Keratinocyte (primary cell): ENCODE results near the gene RXRA. TPM values are rescaled to one million over a fixed set of nuclear protein-coding genes. Genes with fewer than 3 reads are reported as not detected.

Experiments
- DNase-seq: peaks from one replicate; pipeline ENCODE4 v3.0.0-alpha.2; 2011; ENCODE audit warnings: low read depth, missing footprints, low spot score
- FAIRE-seq: peaks from 2 replicates; lab custom pipeline; 2011; peaks lifted over from hg19 to GRCh38; lab: Jason Lieb, UNC
- H2AFZ ChIP-seq: 2 replicates; pipeline ENCODE4 v1.6.0; 2012; ENCODE audit warnings: low read length, control low read depth, inconsistent platforms; ENCODE audit not compliant: control insufficient read depth
- H3K27ac ChIP-seq: 2 replicates; pipeline ENCODE4 v1.5.1; 2011; ENCODE audit warnings: low read length; ENCODE audit not compliant: control insufficient read depth, insufficient read depth
- H3K27me3 ChIP-seq: 3 replicates; pipeline ENCODE4 v1.6.0; 2011; ENCODE audit warnings: low read length; ENCODE audit not compliant: control insufficient read depth, insufficient read depth; ENCODE audit errors: extremely low read depth
- H3K36me3 ChIP-seq, 2 experiments: 2 replicates in 1 of 2; 3 replicates in 1 of 2; pipeline ENCODE4 v1.5.1; 2011; ENCODE audit warnings: low read length in 2 of 2, mild to moderate bottlenecking in 1 of 2; ENCODE audit not compliant: control insufficient read depth in 2 of 2, insufficient read depth in 2 of 2; ENCODE audit errors: extremely low read depth in 1 of 2
- H3K4me1 ChIP-seq: 3 replicates; pipeline ENCODE4 v1.5.1; 2011; ENCODE audit warnings: low read length; ENCODE audit not compliant: control insufficient read depth, insufficient read depth; ENCODE audit errors: extremely low read depth
- H3K4me2 ChIP-seq: 3 replicates; pipeline ENCODE4 v1.6.0; 2011; ENCODE audit warnings: low read depth, low read length; ENCODE audit not compliant: control insufficient read depth, insufficient read depth; ENCODE audit errors: extremely low read depth
- H3K4me3 ChIP-seq, 3 experiments: fragments of 200-600 bp in 1 of 3; sonication (generic) in 1 of 3; 2 replicates in 2 of 3; 3 replicates in 1 of 3; pipeline ENCODE4 v1.5.1; 2011 to 2016; ENCODE audit warnings: low read length in 3 of 3, mild to moderate bottlenecking in 3 of 3, control low read depth in 2 of 3, inconsistent platforms in 1 of 3, low read depth in 1 of 3, mixed read lengths in 1 of 3, mixed run types in 1 of 3, moderate library complexity in 1 of 3; ENCODE audit not compliant: control insufficient read depth in 2 of 3, insufficient read depth in 2 of 3; ENCODE audit errors: extremely low read depth in 1 of 3
- H3K79me2 ChIP-seq: 2 replicates; pipeline ENCODE4 v1.6.0; 2012; ENCODE audit warnings: low read length; ENCODE audit not compliant: control insufficient read depth, insufficient read depth
- H3K9ac ChIP-seq: 3 replicates; pipeline ENCODE4 v1.6.0; 2011; ENCODE audit warnings: low read length; ENCODE audit not compliant: control insufficient read depth, insufficient read depth; ENCODE audit errors: extremely low read depth
- H3K9me1 ChIP-seq: 3 replicates; pipeline ENCODE4 v1.6.0; 2011; ENCODE audit warnings: low read length; ENCODE audit not compliant: control insufficient read depth, insufficient read depth; ENCODE audit errors: extremely low read depth
- H3K9me3 ChIP-seq: 2 replicates; pipeline ENCODE4 v1.5.1; 2012; ENCODE audit warnings: low read depth, low read length; ENCODE audit not compliant: control insufficient read depth
- H4K20me1 ChIP-seq: 3 replicates; pipeline ENCODE4 v1.6.0; 2011; ENCODE audit warnings: low read length; ENCODE audit not compliant: control insufficient read depth, insufficient read depth; ENCODE audit errors: extremely low read depth
- EZH2 ChIP-seq: IDR thresholded peaks from one replicate; pipeline ENCODE4 v1.6.1; 2012; ENCODE audit warnings: inconsistent platforms, mild to moderate bottlenecking, low read length, moderate library complexity
- dilution Hi-C: fragments of 300-500 bp; cut with MboI; formaldehyde crosslinking; loops from one replicate; pipeline ENCODE4 v1.7.0; 2020; ENCODE audit warnings: low sequenced_read_pairs; ENCODE audit not compliant: extremely low pct_ligation_motif_present
- polyA plus RNA-seq, 5 experiments: library from polyadenylated mRNA; depleted of rRNA in 3 of 5; stranded (reverse) in 3 of 5; stranded (forward) in 1 of 5; unstranded in 1 of 5; fragments of >200 nt; gene quantifications; 1 replicate in 1 of 5; 2 replicates in 3 of 5; 3 replicates in 1 of 5; pipeline versions ENCODE4 v1.2.1 to v1.2.3, GENCODE V29; 2011 to 2012; ENCODE audit warnings: missing spikeins in 2 of 5, low read depth in 1 of 5, low replicate concordance in 1 of 5
- TF ChIP-seq, protein P1 (sequence below), 3 experiments: IDR thresholded peaks in 1 of 3; conservative IDR thresholded peaks in 1 of 3; optimal IDR thresholded peaks in 1 of 3; 2 replicates in 2 of 3; 3 replicates in 1 of 3; pipeline versions ENCODE3 to v1.5.1; 2011; ENCODE audit warnings: low read length in 3 of 3, mild to moderate bottlenecking in 3 of 3, moderate library complexity in 2 of 3, control low read depth in 1 of 3, inconsistent platforms in 1 of 3; ENCODE audit not compliant: insufficient read depth in 2 of 3; ENCODE audit errors: extremely low read depth in 1 of 3

The RXRA gene
- polyA plus RNA-seq, 1 donor (not counting 4 experiments of a cell fraction or from before 2014, with no cell fraction given): 9.7 TPM

DNA sequence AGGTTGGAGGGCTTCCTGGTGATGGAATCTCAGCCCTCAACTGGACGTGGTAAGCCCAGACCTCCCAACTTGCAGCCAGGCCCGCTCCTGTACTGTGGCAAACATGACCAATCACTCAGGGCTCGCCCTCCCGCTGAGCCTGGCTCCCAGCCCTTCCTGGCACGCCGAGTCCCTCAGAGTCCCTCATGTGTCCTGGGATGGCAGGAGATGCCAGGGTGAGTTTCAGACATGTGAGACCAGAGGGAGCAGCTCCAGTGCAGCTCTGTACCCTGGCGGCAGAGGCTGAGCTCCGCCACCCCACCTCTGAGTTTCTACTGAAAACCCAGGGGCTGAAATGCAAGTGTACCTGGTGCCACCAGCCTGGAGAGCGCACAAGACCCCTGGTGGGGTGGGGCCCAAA, 42.0 kb upstream of the RXRA start:
- Histone ChIP-seq H3K4me2 (no peak overlapping the region), H3K27ac (no peak overlapping the region), H4K20me1 (peaks cover 6% of the 10 kb centered on the region), H3K9ac (no peak overlapping the region), H3K79me2 (no peaks in the 10 kb centered on the region), H3K4me3 (no peak overlapping the region), H3K4me1 (peaks cover 7% of the 10 kb centered on the region), H2AFZ (no peak overlapping the region), H3K27me3 (peaks cover 20% of the 10 kb centered on the region), H3K9me3 (no peaks in the 10 kb centered on the region), H3K9me1 (no peaks in the 10 kb centered on the region), H3K36me3 (no peaks in the 10 kb centered on the region)
- dilution Hi-C loops: no loop called here
- DNase-seq: no peak
- TF ChIP-seq, protein P1, sequence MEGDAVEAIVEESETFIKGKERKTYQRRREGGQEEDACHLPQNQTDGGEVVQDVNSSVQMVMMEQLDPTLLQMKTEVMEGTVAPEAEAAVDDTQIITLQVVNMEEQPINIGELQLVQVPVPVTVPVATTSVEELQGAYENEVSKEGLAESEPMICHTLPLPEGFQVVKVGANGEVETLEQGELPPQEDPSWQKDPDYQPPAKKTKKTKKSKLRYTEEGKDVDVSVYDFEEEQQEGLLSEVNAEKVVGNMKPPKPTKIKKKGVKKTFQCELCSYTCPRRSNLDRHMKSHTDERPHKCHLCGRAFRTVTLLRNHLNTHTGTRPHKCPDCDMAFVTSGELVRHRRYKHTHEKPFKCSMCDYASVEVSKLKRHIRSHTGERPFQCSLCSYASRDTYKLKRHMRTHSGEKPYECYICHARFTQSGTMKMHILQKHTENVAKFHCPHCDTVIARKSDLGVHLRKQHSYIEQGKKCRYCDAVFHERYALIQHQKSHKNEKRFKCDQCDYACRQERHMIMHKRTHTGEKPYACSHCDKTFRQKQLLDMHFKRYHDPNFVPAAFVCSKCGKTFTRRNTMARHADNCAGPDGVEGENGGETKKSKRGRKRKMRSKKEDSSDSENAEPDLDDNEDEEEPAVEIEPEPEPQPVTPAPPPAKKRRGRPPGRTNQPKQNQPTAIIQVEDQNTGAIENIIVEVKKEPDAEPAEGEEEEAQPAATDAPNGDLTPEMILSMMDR (optimal IDR thresholded peaks at IDR 0.05 in 1 of 3, IDR thresholded peaks at IDR 0.05 in 1 of 3, conservative IDR thresholded peaks at IDR 0.05 in 1 of 3; ENCODE audit: extremely low read depth in 1 of 3, insufficient read depth in 2 of 3, low read length in 3 of 3): no peak
- TF ChIP-seq EZH2: no peak
- FAIRE-seq: no peak

DNA sequence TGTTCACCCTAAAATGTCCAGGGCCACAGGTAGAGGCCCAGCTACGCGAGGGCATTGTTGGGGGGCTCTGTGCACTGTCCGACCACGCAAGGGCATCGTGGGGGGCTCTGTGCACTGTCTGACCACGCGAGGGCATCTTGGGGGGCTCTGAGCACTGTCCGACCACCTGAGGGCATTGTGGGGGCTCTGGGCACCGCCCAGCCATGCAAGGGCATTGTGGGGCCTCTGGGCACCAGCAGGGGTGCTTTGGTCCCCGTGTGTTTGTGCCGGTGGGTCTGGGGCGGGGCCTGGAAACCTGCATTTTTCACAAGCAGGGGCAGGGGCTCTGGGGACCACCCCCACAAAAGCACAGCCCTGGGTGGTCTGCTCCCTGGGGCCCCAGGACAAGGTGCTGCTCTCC, 41.5 kb upstream of the RXRA start:
- Histone ChIP-seq H3K4me2 (no peak overlapping the region), H3K27me3 (peaks cover 25% of the 10 kb centered on the region), H3K9me1 (no peaks in the 10 kb centered on the region), H3K27ac (no peak overlapping the region), H3K9me3 (no peaks in the 10 kb centered on the region), H3K9ac (no peak overlapping the region), H3K79me2 (no peaks in the 10 kb centered on the region), H3K36me3 (no peaks in the 10 kb centered on the region), H2AFZ (no peak overlapping the region), H4K20me1 (peaks cover 6% of the 10 kb centered on the region), H3K4me3 (no peak overlapping the region), H3K4me1 (peaks cover 7% of the 10 kb centered on the region)
- no peak for FAIRE-seq
- dilution Hi-C loops: no loop called here
- TF ChIP-seq, protein P1 (optimal IDR thresholded peaks at IDR 0.05 in 1 of 3, IDR thresholded peaks at IDR 0.05 in 1 of 3, conservative IDR thresholded peaks at IDR 0.05 in 1 of 3; ENCODE audit: extremely low read depth in 1 of 3, insufficient read depth in 2 of 3, low read length in 3 of 3): no peak
- TF ChIP-seq EZH2: no peak
- DNase-seq: no peak
